Neural progenitor cell (in vitro differentiated cells): ENCODE measurements around the gene PCDHGA9.
A peak's percentile ranks its signal among the peaks of the same experiment; 100 is the strongest.

ENCODE experiments used
- EZH2 ChIP-seq: fragments of 200-600 bp; sonication (generic); IDR thresholded peaks from 2 replicates; pipeline ENCODE4 v1.6.1; 2017; ENCODE audit warnings: antibody characterized with exemption, mild to moderate bottlenecking, moderate library complexity
- EZH2phosphoT487 ChIP-seq: fragments of 200-600 bp; sonication (generic); IDR thresholded peaks from 2 replicates; pipeline ENCODE4 v1.6.1; 2017; ENCODE audit warnings: antibody characterized with exemption
- TF ChIP-seq, protein P1 (sequence below): fragments of 200-600 bp; sonication (generic); IDR thresholded peaks from 2 replicates; pipeline ENCODE4 v1.5.1; 2017; ENCODE audit warnings: antibody characterized with exemption, mild to moderate bottlenecking

DNA sequence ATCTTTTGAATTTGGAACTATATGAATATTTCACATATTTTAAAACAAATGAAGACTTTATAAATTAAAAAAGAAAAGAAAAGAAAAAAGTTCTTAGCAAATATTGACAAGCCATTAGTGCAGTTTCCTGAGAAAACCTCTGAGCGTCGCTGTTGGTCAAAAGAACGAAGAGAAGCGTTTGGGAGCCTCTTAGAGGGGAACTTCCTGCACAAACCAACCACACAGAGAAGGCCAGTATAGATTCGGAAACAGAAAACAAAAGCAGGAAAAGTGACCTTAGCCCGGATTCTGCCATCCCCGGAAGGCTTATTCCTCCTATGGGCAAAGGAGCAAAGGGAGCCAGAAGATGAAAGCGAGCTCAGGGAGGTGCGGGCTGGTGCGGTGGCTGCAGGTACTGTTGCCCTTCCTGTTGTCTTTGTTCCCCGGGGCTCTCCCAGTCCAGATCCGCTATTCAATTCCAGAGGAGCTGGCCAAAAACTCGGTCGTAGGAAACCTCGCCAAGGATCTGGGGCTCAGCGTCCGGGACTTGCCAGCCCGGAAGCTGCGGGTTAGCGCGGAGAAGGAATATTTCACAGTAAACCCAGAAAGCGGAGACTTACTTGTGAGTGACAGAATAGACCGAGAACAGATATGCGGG, 42.7 kb upstream of the PCDHGA9 start, which contains the start of gene PCDHGB2:
- TF ChIP-seq, protein P1, sequence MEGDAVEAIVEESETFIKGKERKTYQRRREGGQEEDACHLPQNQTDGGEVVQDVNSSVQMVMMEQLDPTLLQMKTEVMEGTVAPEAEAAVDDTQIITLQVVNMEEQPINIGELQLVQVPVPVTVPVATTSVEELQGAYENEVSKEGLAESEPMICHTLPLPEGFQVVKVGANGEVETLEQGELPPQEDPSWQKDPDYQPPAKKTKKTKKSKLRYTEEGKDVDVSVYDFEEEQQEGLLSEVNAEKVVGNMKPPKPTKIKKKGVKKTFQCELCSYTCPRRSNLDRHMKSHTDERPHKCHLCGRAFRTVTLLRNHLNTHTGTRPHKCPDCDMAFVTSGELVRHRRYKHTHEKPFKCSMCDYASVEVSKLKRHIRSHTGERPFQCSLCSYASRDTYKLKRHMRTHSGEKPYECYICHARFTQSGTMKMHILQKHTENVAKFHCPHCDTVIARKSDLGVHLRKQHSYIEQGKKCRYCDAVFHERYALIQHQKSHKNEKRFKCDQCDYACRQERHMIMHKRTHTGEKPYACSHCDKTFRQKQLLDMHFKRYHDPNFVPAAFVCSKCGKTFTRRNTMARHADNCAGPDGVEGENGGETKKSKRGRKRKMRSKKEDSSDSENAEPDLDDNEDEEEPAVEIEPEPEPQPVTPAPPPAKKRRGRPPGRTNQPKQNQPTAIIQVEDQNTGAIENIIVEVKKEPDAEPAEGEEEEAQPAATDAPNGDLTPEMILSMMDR: peak; percentile 49
- TF ChIP-seq EZH2 (no peak), EZH2phosphoT487 (no peak)
